GM23338 (cell line): ENCODE data around the gene QRICH1. TPM values are rescaled to one million over a fixed set of nuclear protein-coding genes. Genes with fewer than 3 reads are reported as not detected.

Experiments
- ATAC-seq: fragments of 200-7000 bp; cut with Tn5 transposase; 3 replicates; pipeline ENCODE4 v1.9.1; 2020
- DNase-seq: peaks from one replicate; pipeline ENCODE4 v3.0.0-alpha.2; 2015; ENCODE audit warnings: low spot score
- H2AFZ ChIP-seq: fragments of 200-600 bp; sonication (generic); 2 replicates; pipeline ENCODE4 v1.8.0; 2016; ENCODE audit warnings: antibody characterized with exemption, mild to moderate bottlenecking, moderate library complexity
- H3F3A ChIP-seq: fragments of 200-600 bp; sonication (generic); replicated peaks from 2 replicates; pipeline ENCODE4 v1.8.0; 2017; ENCODE audit warnings: antibody characterized with exemption, mixed run types, low read depth
- H3K27ac ChIP-seq: fragments of 200-600 bp; sonication (generic); 2 replicates; pipeline ENCODE4 v1.6.1; 2016; ENCODE audit warnings: low read depth
- H3K27me3 ChIP-seq: fragments of 200-600 bp; sonication (generic); 2 replicates; pipeline ENCODE4 v1.8.0; 2016; ENCODE audit warnings: mild to moderate bottlenecking, mixed run types, moderate library complexity; ENCODE audit not compliant: insufficient read depth
- H3K36me3 ChIP-seq: fragments of 200-600 bp; sonication (generic); 2 replicates; pipeline ENCODE4 v1.8.0; 2016; ENCODE audit warnings: mild to moderate bottlenecking; ENCODE audit not compliant: insufficient read depth
- H3K4me1 ChIP-seq: fragments of 200-600 bp; sonication (generic); 2 replicates; pipeline ENCODE4 v1.8.0; 2016; ENCODE audit warnings: mild to moderate bottlenecking, moderate library complexity; ENCODE audit not compliant: insufficient read depth
- H3K4me2 ChIP-seq: fragments of 200-600 bp; sonication (generic); 2 replicates; pipeline ENCODE4 v1.7.1; 2017; ENCODE audit warnings: mixed run types
- H3K4me3 ChIP-seq: fragments of 200-600 bp; sonication (generic); 2 replicates; pipeline ENCODE4 v1.6.1; 2016; ENCODE audit warnings: mixed run types
- H3K79me2 ChIP-seq: fragments of 200-600 bp; sonication (generic); replicated peaks from 2 replicates; pipeline ENCODE4 v1.8.0; 2017; ENCODE audit warnings: mild to moderate bottlenecking; ENCODE audit not compliant: insufficient read depth
- H3K9me2 ChIP-seq: fragments of 200-600 bp; sonication (generic); 2 replicates; pipeline ENCODE4 v1.8.0; 2017; ENCODE audit not compliant: insufficient read depth
- H4K20me1 ChIP-seq: fragments of 200-600 bp; sonication (generic); replicated peaks from 2 replicates; pipeline ENCODE4 v1.8.0; 2017; ENCODE audit warnings: mild to moderate bottlenecking; ENCODE audit not compliant: insufficient read depth
- H3K27ac Mint-ChIP-seq: 2 replicates; pipeline ENCODE4 v1.8.0; 2020; ENCODE audit warnings: inconsistent platforms, mild to moderate bottlenecking, moderate library complexity, mixed read lengths
- H3K27me3 Mint-ChIP-seq: 3 replicates; pipeline ENCODE4 v1.8.0; 2022; ENCODE audit warnings: low read depth, mild to moderate bottlenecking, moderate library complexity, mixed read lengths, inconsistent platforms; ENCODE audit not compliant: insufficient read depth, poor library complexity
- H3K36me3 Mint-ChIP-seq: 3 replicates; pipeline ENCODE4 v1.8.0; 2021; ENCODE audit warnings: low read depth, mild to moderate bottlenecking, inconsistent platforms, moderate library complexity, mixed read lengths
- H3K4me1 Mint-ChIP-seq: 3 replicates; pipeline ENCODE4 v1.8.0; 2020; ENCODE audit warnings: mild to moderate bottlenecking, inconsistent platforms, mixed read lengths
- H3K4me3 Mint-ChIP-seq: 3 replicates; pipeline ENCODE4 v1.8.0; 2021; ENCODE audit warnings: moderate library complexity, mild to moderate bottlenecking, inconsistent platforms, mixed read lengths
- H3K9me3 Mint-ChIP-seq: 3 replicates; pipeline ENCODE4 v1.8.0; 2020; ENCODE audit warnings: moderate library complexity, mild to moderate bottlenecking, inconsistent platforms, mixed read lengths
- CREB1 ChIP-seq: fragments of 250-450 bp; sonication (Bioruptor Pico); IDR thresholded peaks from 2 replicates; pipeline ENCODE4 v1.5.0; 2020; ENCODE audit warnings: low read depth, mild to moderate bottlenecking, moderate library complexity
- EZH2phosphoT487 ChIP-seq: fragments of 200-600 bp; sonication (generic); IDR thresholded peaks from one replicate; pipeline ENCODE4 v1.8.1; 2018; ENCODE audit warnings: antibody characterized with exemption; ENCODE audit not compliant: unreplicated experiment
- JUNB ChIP-seq: IDR thresholded peaks from one replicate; pipeline ENCODE4 v1.6.1; 2016; ENCODE audit warnings: antibody characterized with exemption; ENCODE audit not compliant: unreplicated experiment
- NANOG ChIP-seq: IDR thresholded peaks from 2 replicates; pipeline ENCODE4 v1.6.1; 2016; ENCODE audit warnings: antibody characterized with exemption, borderline replicate concordance
- POLR2AphosphoS5 ChIP-seq: IDR thresholded peaks from 2 replicates; pipeline ENCODE4 v1.6.1; 2016; ENCODE audit warnings: antibody characterized with exemption, low read depth
- ZNF114 ChIP-seq: fragments of 250-450 bp; sonication (Bioruptor Pico); IDR thresholded peaks from 2 replicates; pipeline ENCODE4 v1.5.0; 2020; ENCODE audit warnings: mild to moderate bottlenecking, moderate library complexity
- ZNF331 ChIP-seq: fragments of 250-450 bp; sonication (Bioruptor Pico); IDR thresholded peaks from 2 replicates; pipeline ENCODE4 v1.5.0; 2020; ENCODE audit warnings: low read depth, mild to moderate bottlenecking, moderate library complexity
- polyA plus RNA-seq: library from polyadenylated mRNA; unstranded; fragments of >200 nt; fragmentation: Nextera tagmentation; extraction: Ambion mirVana; gene quantifications from 2 replicates; pipeline ENCODE4 v1.2.1, GENCODE V29; 2016
- total RNA-seq: library from RNA; depleted of rRNA; stranded (reverse); fragments of >200 nt; shearing (Covaris generic); gene quantifications from 2 replicates; pipeline ENCODE4 v1.2.3, GENCODE V29; 2014
- TF ChIP-seq, protein P1 (sequence below): IDR thresholded peaks from 2 replicates; pipeline ENCODE4 v1.6.1; 2016; ENCODE audit warnings: antibody characterized with exemption
- TF ChIP-seq, protein P2 (sequence below): fragments of 250-450 bp; sonication (Bioruptor Pico); IDR thresholded peaks from 2 replicates; pipeline ENCODE4 v1.5.0; 2020; ENCODE audit warnings: mild to moderate bottlenecking, moderate library complexity
- TF ChIP-seq, protein P3 (sequence below): IDR thresholded peaks from one replicate; pipeline ENCODE4 v1.6.1; 2018; ENCODE audit warnings: antibody characterized with exemption; ENCODE audit not compliant: unreplicated experiment

QRICH1 gene
- total and polyA plus RNA-seq, 2 experiments from 2014 or later: 66.9 to 149 TPM

DNA sequence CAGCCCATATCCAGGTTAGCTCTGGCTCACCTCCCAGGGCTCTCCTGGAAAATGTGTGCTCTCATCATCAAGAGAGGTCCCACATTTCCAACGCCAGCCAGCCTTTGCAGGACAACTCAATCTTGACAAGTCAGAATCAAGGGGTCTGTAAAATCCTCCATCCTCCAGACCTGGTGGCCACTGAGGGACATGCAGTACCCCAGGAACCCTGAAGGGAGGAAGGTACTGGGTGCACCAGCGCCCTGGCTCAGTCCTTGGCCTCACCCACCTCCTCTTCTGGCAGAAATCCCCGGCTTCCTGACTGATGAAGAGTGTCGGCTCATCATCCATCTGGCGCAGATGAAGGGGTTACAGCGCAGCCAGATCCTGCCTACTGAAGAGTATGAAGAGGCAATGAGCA is 92.7 kb downstream of the QRICH1 start (continued):
- TF ChIP-seq, protein P1, sequence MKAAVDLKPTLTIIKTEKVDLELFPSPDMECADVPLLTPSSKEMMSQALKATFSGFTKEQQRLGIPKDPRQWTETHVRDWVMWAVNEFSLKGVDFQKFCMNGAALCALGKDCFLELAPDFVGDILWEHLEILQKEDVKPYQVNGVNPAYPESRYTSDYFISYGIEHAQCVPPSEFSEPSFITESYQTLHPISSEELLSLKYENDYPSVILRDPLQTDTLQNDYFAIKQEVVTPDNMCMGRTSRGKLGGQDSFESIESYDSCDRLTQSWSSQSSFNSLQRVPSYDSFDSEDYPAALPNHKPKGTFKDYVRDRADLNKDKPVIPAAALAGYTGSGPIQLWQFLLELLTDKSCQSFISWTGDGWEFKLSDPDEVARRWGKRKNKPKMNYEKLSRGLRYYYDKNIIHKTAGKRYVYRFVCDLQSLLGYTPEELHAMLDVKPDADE: no peak
- no peak for TF ChIP-seq POLR2AphosphoS5
- no peak for TF ChIP-seq CREB1 (CRISPR knock-in tag)
- TF ChIP-seq ZNF331 (CRISPR knock-in tag): no peak
- no peak for TF ChIP-seq NANOG

DNA sequence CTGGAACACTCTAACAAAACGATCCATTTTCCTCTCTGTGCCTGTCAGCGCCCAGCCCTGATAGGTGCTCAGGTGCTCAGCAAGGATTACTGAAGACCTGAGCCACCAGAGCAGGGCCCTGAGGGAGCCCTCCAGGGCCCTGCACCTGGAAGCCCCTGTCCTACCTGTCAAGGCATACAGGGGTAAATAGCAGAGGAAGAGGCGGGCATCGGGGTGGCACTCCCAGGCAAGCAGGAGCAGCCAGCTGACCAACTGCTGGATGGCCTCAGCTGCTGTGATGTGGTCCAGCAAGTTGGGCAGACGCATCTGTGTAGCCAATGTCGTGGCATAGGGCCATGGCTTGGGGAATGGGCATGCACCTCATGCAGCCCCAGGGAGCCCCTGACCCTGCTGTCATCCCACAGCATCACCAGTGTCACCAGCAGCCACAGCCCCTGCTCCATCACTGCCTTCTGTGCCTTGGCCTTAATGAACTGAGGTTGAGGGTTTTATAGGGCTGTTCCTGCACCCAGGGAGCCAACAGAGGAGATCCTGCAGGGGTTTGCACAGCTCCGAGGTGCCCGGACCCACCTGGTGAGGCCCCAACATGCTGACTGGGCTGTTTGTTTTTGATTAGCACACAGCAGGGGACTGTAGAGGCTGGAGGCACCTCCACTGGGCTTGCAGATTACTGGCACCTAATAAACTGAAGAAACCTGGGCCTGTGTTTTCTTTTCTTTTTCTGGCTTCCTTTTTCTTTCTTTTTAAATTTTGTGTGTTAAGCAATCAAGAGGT is 94.6 kb downstream of the QRICH1 start:
- H3K27me3 Mint-ChIP-seq: peaks cover 11% of the 10 kb centered on the region
- Histone ChIP-seq H3K27ac (no peak overlapping the region), H3K79me2 (no peaks in the 10 kb centered on the region), H3K4me2 (peak overlapping the region; percentile 66), H3K36me3 (no peaks in the 10 kb centered on the region), H3K9me2 (no peaks in the 10 kb centered on the region; the same call in 1 of the 2 replicates), H2AFZ (no peak overlapping the region), H3K27me3 (no peaks in the 10 kb centered on the region), H4K20me1 (no peaks in the 10 kb centered on the region; the same call in 1 of the 2 replicates), H3K4me1 (peaks cover 10% of the 10 kb centered on the region), H3F3A (no peaks in the 10 kb centered on the region), H3K4me3 (0 out of 2 replicates have a peak overlapping the region, but pooled peaks have one; percentile 20)
- DNase-seq: no peak
- peak; percentile 47 for ATAC-seq
- H3K9me3 Mint-ChIP-seq: no peaks in the 10 kb centered on the region
- peaks cover 9% of the 10 kb centered on the region for H3K36me3 Mint-ChIP-seq
- H3K4me1 Mint-ChIP-seq: peaks cover 23% of the 10 kb centered on the region
- H3K4me3 Mint-ChIP-seq: peak overlapping the region; percentile 32; the same call in 2 of the 3 replicates
- 0 out of 2 replicates have a peak overlapping the region, but pooled peaks have one; percentile 6 for H3K27ac Mint-ChIP-seq
- TF ChIP-seq, protein P2, sequence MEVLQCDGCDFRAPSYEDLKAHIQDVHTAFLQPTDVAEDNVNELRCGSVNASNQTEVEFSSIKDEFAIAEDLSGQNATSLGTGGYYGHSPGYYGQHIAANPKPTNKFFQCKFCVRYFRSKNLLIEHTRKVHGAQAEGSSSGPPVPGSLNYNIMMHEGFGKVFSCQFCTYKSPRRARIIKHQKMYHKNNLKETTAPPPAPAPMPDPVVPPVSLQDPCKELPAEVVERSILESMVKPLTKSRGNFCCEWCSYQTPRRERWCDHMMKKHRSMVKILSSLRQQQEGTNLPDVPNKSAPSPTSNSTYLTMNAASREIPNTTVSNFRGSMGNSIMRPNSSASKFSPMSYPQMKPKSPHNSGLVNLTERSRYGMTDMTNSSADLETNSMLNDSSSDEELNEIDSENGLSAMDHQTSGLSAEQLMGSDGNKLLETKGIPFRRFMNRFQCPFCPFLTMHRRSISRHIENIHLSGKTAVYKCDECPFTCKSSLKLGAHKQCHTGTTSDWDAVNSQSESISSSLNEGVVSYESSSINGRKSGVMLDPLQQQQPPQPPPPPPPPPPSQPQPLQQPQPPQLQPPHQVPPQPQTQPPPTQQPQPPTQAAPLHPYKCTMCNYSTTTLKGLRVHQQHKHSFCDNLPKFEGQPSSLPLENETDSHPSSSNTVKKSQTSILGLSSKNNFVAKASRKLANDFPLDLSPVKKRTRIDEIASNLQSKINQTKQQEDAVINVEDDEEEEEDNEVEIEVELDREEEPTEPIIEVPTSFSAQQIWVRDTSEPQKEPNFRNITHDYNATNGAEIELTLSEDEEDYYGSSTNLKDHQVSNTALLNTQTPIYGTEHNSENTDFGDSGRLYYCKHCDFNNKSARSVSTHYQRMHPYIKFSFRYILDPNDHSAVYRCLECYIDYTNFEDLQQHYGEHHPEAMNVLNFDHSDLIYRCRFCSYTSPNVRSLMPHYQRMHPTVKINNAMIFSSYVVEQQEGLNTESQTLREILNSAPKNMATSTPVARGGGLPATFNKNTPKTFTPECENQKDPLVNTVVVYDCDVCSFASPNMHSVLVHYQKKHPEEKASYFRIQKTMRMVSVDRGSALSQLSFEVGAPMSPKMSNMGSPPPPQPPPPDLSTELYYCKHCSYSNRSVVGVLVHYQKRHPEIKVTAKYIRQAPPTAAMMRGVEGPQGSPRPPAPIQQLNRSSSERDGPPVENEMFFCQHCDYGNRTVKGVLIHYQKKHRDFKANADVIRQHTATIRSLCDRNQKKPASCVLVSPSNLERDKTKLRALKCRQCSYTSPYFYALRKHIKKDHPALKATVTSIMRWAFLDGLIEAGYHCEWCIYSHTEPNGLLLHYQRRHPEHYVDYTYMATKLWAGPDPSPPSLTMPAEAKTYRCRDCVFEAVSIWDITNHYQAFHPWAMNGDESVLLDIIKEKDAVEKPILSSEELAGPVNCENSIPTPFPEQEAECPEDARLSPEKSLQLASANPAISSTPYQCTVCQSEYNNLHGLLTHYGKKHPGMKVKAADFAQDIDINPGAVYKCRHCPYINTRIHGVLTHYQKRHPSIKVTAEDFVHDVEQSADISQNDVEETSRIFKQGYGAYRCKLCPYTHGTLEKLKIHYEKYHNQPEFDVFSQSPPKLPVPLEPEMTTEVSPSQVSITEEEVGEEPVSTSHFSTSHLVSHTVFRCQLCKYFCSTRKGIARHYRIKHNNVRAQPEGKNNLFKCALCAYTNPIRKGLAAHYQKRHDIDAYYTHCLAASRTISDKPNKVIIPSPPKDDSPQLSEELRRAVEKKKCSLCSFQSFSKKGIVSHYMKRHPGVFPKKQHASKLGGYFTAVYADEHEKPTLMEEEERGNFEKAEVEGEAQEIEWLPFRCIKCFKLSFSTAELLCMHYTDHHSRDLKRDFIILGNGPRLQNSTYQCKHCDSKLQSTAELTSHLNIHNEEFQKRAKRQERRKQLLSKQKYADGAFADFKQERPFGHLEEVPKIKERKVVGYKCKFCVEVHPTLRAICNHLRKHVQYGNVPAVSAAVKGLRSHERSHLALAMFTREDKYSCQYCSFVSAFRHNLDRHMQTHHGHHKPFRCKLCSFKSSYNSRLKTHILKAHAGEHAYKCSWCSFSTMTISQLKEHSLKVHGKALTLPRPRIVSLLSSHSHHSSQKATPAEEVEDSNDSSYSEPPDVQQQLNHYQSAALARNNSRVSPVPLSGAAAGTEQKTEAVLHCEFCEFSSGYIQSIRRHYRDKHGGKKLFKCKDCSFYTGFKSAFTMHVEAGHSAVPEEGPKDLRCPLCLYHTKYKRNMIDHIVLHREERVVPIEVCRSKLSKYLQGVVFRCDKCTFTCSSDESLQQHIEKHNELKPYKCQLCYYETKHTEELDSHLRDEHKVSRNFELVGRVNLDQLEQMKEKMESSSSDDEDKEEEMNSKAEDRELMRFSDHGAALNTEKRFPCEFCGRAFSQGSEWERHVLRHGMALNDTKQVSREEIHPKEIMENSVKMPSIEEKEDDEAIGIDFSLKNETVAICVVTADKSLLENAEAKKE: no peak
- TF ChIP-seq ZNF114 (CRISPR knock-in tag): no peak
- TF ChIP-seq NANOG: no peak
- TF ChIP-seq, protein P3, sequence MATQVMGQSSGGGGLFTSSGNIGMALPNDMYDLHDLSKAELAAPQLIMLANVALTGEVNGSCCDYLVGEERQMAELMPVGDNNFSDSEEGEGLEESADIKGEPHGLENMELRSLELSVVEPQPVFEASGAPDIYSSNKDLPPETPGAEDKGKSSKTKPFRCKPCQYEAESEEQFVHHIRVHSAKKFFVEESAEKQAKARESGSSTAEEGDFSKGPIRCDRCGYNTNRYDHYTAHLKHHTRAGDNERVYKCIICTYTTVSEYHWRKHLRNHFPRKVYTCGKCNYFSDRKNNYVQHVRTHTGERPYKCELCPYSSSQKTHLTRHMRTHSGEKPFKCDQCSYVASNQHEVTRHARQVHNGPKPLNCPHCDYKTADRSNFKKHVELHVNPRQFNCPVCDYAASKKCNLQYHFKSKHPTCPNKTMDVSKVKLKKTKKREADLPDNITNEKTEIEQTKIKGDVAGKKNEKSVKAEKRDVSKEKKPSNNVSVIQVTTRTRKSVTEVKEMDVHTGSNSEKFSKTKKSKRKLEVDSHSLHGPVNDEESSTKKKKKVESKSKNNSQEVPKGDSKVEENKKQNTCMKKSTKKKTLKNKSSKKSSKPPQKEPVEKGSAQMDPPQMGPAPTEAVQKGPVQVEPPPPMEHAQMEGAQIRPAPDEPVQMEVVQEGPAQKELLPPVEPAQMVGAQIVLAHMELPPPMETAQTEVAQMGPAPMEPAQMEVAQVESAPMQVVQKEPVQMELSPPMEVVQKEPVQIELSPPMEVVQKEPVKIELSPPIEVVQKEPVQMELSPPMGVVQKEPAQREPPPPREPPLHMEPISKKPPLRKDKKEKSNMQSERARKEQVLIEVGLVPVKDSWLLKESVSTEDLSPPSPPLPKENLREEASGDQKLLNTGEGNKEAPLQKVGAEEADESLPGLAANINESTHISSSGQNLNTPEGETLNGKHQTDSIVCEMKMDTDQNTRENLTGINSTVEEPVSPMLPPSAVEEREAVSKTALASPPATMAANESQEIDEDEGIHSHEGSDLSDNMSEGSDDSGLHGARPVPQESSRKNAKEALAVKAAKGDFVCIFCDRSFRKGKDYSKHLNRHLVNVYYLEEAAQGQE: no peak
- TF ChIP-seq JUNB: no peak
- TF ChIP-seq EZH2phosphoT487: no peak
- TF ChIP-seq ZNF331 (CRISPR knock-in tag): no peak
- TF ChIP-seq, protein P1: no peak
- no peak for TF ChIP-seq POLR2AphosphoS5
- TF ChIP-seq CREB1 (CRISPR knock-in tag): no peak
